DLD1 (cell line): ENCODE results near the gene SENP8.

Experiments
- in situ Hi-C: cut with HindIII; loops from 2 replicates; pipeline ENCODE4 v1.10.0; 2017; ENCODE audit warnings: low sequenced_read_pairs

Gene SENP8

GRCh38 chr15:72173864-72174550 is 55.8 kb downstream of the SENP8 start:
- in situ Hi-C loops: no loop called here

DNA sequence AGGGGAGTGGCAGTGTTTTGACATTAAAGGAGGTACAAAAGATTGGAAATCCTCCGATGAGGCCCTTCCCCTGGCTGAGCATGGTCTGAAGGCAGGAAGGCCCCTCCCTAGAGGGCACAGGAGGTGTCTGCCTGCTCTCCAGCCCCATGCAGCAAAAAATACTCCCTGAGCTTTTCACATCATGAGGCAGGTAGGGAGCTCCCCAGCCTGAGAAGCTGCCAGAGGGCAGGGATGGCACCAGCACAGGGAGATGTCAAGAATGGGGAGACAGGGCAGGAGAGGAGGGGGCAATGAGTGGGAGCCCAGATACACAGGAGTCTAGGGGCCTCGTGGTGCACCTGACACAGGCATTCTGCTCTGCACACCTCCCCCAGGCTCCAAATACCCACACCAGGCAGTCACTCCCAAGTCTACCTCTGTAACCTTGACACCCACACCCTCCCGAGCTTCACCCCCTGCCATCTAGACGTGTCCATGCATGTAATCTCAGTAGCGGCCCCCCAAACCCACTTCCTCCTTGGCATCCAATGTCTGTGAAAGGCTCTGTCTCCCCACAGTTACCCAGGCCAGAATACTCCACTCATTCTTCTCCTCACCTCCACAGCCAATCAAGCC is 56.5 kb downstream of the SENP8 start:
- in situ Hi-C loops: no loop called here

DNA sequence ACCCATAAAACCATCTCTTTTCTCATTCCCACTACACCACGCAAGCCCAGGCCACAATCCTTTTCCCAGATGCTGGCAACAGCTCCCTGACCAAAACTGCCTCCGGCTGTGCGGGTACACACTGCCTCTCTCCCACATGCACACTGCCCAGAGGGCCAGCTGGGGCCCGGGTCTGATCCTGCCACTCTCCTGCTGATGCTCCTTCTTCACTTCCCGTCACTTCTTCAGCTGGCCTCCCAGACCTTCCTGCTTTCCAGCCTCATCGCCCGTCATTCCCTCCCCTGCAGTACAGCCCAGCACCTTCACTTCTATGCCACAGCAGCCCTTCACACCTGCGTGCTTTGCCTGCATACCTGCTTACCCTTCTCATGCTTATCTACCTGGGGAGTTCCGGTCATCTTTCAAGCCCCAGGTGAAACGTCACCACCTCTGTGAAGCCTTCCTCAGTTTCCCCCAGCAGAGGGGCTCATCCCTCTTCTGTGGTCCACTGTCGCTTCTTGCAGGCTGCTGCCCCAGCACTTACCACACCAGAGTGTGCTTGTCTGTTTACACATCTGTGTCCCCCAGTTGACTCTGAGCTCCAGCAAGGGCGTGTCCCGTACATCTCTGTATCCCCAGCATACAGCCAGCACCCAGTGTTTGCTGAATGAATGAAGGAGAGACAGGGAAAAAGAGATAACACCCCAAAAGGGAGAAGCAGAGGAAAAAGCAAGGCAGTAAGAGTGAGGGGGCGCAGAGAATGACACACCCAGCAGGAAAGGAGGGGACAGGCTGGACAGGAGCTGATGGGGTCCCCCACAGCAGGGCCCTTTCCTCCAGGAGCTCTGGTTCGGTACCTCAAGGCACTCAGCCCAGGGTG is 57.2 kb downstream of the SENP8 start:
- in situ Hi-C loops: no loop called here

- in situ Hi-C loops: no loop called here
These were observed 58.0 kb downstream of the SENP8 start for GRCh38 chr15:72176159-72176558.

DNA sequence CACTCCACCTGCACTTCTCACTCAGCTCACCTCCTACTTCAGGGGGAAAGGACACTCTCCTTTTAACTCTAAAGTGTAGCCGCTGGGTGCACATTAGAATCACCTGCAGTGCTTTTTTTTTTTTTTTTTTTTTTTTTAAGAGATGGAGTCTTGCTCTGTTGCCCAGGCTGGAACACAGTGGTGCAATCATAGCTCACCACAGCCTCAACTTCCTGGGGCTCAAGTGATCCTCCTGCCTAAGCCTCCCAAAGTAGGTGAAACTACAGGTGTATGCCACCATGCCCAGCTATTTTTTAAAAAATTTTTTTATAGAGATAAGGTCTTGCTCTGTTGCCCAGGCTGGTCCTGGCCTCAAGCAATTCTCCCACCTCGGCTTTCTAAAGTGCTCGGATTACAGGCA is 58.5 kb downstream of the SENP8 start:
- in situ Hi-C loops: no loop called here

DNA sequence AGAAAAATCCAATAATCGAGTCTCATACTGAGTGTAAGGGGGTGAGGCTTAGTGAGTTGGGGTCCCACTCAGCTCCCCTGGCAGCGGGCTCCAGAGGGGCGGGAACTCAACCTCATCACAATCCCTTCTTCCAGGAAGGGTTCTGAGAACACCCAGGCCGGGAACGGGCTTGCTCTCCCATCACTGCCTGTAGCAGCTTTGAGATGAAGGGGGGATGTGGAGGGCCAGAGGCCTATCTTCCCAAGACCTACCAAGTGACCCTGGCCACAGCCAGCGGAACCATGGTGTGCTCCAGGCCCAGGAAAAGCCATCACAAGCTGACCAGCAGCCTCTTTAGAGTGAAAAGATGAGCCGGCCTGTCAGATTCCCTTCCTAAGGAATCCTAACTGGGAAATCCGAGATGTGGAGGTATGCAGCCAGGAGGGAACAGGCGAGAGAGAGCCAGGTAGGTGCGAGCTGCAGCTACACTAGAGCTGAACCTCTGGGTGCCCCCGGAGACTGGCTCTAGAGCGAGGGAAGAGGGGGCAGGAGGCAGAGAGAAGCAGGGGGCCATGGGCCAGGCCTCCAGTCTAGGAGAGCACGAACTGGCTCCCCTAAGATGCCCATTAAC is 60.9 kb downstream of the SENP8 start:
- in situ Hi-C loops: no loop called here

DNA sequence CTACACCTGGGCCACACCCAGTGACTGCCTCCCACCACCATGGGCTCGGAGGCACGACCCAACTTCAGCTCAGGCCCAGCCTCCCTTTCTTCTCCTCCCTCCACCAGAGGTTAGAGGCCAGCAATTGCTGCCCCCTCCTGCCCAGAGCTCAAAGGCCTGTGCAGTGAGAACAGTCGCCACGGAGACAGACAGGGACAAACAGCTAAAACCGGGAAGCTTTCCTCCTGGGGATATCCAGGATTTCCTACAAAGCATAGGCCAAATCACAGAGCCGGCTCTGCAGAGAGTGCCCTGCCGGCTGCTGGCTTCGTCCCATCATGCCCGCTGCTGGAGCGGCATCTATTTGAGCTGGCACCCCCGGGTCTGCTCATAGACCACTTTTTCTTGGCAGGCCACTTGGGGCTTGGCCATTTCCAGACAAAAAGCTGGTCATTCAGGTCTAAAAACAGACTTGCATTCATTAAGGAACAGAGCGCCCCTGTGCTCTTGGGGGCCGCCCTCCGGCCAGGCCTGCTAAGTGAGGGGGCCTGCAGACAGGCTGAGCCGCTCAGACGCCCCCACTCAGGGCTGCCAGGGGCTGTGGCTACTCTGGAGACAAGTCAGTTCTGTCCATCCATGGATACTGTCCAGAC is 61.9 kb downstream of the SENP8 start:
- in situ Hi-C loops: no loop called here

DNA sequence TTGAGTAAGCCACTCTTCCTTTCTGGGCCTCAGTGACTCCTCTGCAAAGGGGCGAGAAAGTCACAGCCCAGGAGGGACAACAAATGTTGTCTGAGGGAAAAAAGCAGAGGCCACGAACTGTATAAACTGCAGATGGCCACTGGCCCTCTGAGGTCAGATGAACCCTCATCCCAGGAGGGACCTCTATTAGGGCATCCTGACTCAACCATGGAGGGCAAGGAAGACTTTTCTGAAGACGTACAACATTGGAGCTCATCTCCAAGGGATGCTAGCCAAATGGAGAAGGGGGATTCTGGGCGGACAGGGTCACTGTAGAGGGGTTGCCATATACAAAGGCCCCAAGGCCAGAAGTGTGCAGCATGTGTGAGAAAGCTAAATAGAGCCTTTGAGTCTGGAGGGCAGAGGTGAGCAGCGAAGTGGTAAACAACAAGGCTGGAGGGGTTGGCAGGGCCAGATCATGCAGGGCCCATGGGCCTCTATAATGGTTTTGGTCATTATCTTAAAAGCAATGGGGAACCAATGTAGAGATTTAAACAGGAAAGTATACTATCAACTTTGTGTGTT is 62.6 kb downstream of the SENP8 start:
- in situ Hi-C loops: no loop called here

- in situ Hi-C loops: no loop called here
These were observed 64.0 kb downstream of the SENP8 start for GRCh38 chr15:72182244-72182643.

DNA sequence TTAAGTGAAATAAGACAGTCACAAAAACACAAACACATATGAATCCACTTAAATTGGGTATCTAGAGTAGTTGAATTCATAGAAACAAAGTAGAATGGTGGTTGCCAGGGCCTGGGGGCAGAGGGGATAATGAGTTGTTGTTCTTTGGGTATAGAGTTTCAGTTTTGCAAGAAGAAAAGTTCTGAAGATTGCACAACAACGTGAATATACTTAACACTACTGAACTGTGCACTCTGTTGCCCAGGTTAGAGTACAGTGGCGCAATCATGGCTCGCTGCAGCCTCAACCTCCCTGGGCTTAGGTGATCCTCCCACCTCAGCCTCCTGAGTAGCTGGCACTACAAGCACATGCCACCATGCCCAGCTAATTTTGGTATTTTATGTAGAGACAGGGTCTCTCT is 64.5 kb downstream of the SENP8 start:
- in situ Hi-C loops: no loop called here

DNA sequence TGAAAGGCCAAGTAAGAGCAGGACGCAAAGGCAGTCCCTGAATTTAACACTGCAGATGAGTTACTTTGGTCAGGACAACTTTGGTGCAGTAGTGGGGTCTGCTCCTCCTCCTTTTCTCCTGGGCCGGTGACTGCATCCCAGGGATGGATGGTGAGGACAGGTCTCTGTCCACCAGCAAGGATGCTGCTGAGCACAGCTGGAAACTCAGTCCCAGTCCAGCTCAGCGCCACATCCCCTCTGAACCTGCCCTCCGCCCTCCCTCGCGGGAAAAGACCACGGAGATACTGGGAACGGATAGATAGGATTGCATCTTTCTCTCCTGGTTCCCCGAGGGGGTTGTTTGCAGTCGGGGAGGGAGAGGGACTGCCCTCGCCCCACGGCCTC is 65.6 kb downstream of the SENP8 start:
- in situ Hi-C loops: no loop called here

- in situ Hi-C loops: no loop called here
These were observed 66.1 kb downstream of the SENP8 start for GRCh38 chr15:72184165-72184811.

DNA sequence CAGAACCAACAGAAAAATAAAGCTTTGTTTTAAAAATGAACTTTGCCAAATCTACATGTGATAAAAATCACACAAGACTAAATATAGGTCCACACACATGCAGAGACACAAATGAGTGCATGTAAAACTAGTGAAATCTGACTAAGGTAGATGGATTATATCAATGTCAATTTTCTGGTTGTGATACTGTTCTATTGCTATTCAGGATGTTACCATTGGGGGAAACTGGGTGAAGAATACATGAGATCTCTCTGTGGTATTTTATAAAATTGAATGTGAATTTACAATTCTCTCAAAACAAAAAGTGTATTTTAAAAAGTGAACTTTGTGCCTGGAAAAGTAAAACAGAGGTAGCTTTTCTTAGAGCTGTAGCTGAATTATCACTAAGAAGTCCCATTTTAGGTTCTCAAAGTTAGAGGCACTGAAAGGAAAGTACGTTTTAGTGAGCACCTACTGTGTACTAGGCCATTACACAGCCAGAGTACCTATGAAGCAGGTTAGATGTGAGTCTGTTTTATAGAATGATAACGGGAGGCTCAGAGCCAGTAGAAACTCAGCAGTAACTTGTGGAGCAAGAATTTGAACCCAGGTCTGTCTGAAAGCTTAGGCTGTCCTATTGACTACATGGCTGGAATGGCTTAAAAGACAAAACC is 71.2 kb downstream of the SENP8 start:
- in situ Hi-C loops: no loop called here

GRCh38 chr15:72192416-72192815 is 74.2 kb downstream of the SENP8 start:
- in situ Hi-C loops: no loop called here
